AG04450 (cell line): ENCODE measurements around the gene DPP6. TPM values are rescaled to one million over a fixed set of nuclear protein-coding genes. Genes with fewer than 3 reads are reported as not detected.

Source experiments
- CTCF ChIA-PET: fragments of 300-600, 350-600 bp; formaldehyde crosslinking; extraction: SDS; loops from one replicate; lab custom pipeline; 2022; ENCODE audit warnings: antibody characterized with exemption, inconsistent platforms; lab: Charles Lee
- POLR2A ChIA-PET: fragments of 350-600 bp; formaldehyde crosslinking; extraction: SDS; loops from one replicate; lab custom pipeline; 2021; ENCODE audit warnings: antibody characterized with exemption, inconsistent platforms; lab: Yijun Ruan, JAX
- DNase-seq: peaks from one replicate; pipeline ENCODE4 v3.0.0-alpha.2; 2011; ENCODE audit warnings: low read depth, low spot score
- H3K27ac ChIP-seq: one replicate; pipeline ENCODE4 v1.5.1; 2012; ENCODE audit warnings: low read depth, low read length, control low read depth
- H3K27me3 ChIP-seq: one replicate; pipeline ENCODE4 v1.6.0; 2012; ENCODE audit warnings: low read length; ENCODE audit not compliant: control insufficient read depth, insufficient read depth
- H3K4me3 ChIP-seq: 2 replicates; pipeline ENCODE4 v1.5.1; 2011; ENCODE audit warnings: mild to moderate bottlenecking, low read depth, low read length, control low read depth
- H3K9me3 ChIP-seq: 2 replicates; pipeline ENCODE4 v1.5.1; 2012; ENCODE audit warnings: low read length; ENCODE audit not compliant: control insufficient read depth, insufficient read depth
- polyA plus RNA-seq: library from polyadenylated mRNA; depleted of rRNA; stranded (reverse); fragments of >200 nt; gene quantifications from 2 replicates; pipeline ENCODE4 v1.2.3, GENCODE V29; 2011
- TF ChIP-seq, protein P1 (sequence below): IDR thresholded peaks from 2 replicates; pipeline ENCODE4 v1.5.1; 2011; ENCODE audit warnings: low read depth, low read length, control low read depth, inconsistent platforms

The DPP6 gene
- polyA plus RNA-seq, 1 experiment: not detected

DNA sequence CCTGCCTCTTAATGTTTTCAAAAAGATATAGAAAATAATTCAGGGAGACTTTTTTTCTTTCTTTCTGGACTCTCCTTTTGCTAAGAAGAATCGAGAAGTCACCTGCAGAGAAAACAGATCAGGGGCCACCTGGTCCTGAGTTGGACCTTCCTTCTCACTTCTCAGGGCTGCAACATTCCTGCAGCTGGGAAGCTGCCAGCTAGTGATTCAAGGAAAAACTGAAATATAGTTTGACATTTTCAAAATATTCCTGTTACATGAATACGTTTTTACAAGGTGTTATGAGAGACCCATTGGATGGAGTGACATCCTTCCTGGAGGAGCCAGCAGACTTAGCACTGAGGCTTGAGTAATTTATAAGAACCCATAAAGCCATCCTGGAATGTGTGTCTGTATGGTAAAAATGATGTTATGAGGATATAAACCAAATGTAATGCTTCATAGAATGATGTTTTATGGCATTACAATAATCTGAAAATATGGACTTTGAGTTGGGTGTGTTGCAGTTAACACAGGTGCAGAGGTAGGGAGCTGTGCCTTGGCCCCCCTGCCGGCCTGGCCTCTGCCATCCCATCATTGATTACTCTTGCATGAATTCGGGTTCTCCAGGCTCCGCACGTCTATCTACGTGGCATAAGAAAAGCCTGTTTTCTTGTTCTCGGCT, 801.0 kb downstream of the DPP6 start:
- TF ChIP-seq, protein P1, sequence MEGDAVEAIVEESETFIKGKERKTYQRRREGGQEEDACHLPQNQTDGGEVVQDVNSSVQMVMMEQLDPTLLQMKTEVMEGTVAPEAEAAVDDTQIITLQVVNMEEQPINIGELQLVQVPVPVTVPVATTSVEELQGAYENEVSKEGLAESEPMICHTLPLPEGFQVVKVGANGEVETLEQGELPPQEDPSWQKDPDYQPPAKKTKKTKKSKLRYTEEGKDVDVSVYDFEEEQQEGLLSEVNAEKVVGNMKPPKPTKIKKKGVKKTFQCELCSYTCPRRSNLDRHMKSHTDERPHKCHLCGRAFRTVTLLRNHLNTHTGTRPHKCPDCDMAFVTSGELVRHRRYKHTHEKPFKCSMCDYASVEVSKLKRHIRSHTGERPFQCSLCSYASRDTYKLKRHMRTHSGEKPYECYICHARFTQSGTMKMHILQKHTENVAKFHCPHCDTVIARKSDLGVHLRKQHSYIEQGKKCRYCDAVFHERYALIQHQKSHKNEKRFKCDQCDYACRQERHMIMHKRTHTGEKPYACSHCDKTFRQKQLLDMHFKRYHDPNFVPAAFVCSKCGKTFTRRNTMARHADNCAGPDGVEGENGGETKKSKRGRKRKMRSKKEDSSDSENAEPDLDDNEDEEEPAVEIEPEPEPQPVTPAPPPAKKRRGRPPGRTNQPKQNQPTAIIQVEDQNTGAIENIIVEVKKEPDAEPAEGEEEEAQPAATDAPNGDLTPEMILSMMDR: no peak
- Histone ChIP-seq H3K4me3 (no peak overlapping the region), H3K27ac (no peak overlapping the region), H3K27me3 (no peaks in the 10 kb centered on the region), H3K9me3 (peaks cover 48% of the 10 kb centered on the region)
- CTCF ChIA-PET: no interaction called here
- POLR2A ChIA-PET: no interaction called here
- no peak for DNase-seq

DNA sequence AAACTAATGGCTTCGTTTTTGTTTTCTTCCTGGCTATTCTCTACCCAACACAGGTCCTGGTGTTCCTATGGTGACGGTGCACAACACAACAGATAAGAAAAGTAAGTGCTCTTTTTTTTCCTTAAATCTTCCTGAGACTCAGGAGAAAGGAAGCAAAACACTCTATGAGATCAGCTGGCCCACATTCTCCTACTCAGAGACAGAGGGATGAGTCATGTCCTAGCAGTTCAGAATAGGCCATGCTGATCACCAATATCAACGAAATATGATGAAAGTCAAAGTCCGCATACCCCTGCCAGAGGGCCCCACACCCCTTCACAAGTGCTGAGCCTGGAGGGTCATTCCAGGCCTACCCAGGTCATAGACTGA, 801.5 kb downstream of the DPP6 start:
- DNase-seq: no peak
- no peaks in the 10 kb centered on the region for H3K27me3 ChIP-seq
- H3K9me3 ChIP-seq: peaks cover 53% of the 10 kb centered on the region
- ChIA-PET CTCF (no interaction called here), POLR2A (no interaction called here)
- H3K4me3 ChIP-seq: no peak overlapping the region
- TF ChIP-seq, protein P1: no peak
- no peak overlapping the region for H3K27ac ChIP-seq

- DNase-seq: no peak
- Histone ChIP-seq H3K27ac (no peak overlapping the region), H3K9me3 (peaks cover 62% of the 10 kb centered on the region), H3K4me3 (no peak overlapping the region), H3K27me3 (no peaks in the 10 kb centered on the region)
- POLR2A ChIA-PET: no interaction called here
- TF ChIP-seq, protein P1: no peak
- CTCF ChIA-PET: no interaction called here
Observed at GRCh38 chr7:154854836-154855235, 802.6 kb downstream of the DPP6 start.

GRCh38 chr7:154855366-154855765, 803.2 kb downstream of the DPP6 start:
- Histone ChIP-seq H3K9me3 (peaks cover 67% of the 10 kb centered on the region), H3K27ac (no peak overlapping the region), H3K4me3 (no peak overlapping the region), H3K27me3 (no peaks in the 10 kb centered on the region)
- POLR2A ChIA-PET: no interaction called here
- CTCF ChIA-PET: no interaction called here
- no peak for DNase-seq
- TF ChIP-seq, protein P1: no peak

DNA sequence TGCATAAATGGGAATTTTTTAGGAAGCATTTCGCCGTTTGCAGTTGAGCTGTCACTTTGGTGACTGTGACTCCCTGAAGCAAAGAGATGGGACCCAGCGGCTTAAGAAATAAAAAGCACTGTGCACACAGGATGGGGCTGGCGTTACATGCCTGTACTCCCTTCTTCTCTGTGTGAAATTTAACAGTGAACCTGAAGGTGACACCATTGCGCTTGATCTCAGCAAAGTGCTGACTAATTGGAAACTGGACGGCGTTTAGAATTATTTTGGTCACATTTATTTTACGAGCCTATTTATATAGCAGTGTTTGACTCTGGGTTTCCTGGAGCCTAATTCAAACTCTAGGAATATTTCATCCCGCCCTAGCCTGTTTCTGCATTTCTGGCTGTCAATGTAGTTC, 804.5 kb downstream of the DPP6 start:
- Histone ChIP-seq H3K9me3 (peaks cover 71% of the 10 kb centered on the region), H3K4me3 (no peak overlapping the region), H3K27me3 (no peaks in the 10 kb centered on the region), H3K27ac (no peak overlapping the region)
- TF ChIP-seq, protein P1: no peak
- POLR2A ChIA-PET: no interaction called here
- no peak for DNase-seq
- CTCF ChIA-PET: no interaction called here
